Rectal smooth muscle tissue (tissue), 1 donor: Measurements from ENCODE around the gene ZMYND11.

Experiments used
- H3K27ac ChIP-seq: one replicate; pipeline ENCODE4 v1.7.0; 2013; ENCODE audit warnings: low read depth, low read length, inconsistent platforms
- H3K27me3 ChIP-seq: one replicate; pipeline ENCODE4 v1.7.0; 2013; ENCODE audit warnings: low read length; ENCODE audit not compliant: control insufficient read depth, insufficient read depth
- H3K36me3 ChIP-seq: one replicate; pipeline ENCODE4 v1.7.0; 2013; ENCODE audit warnings: low read length; ENCODE audit not compliant: control insufficient read depth, insufficient read depth
- H3K4me1 ChIP-seq: one replicate; pipeline ENCODE4 v1.7.0; 2013; ENCODE audit warnings: low read length; ENCODE audit not compliant: control insufficient read depth, insufficient read depth
- H3K4me3 ChIP-seq: one replicate; pipeline ENCODE4 v1.7.0; 2013; ENCODE audit warnings: low read length
- H3K9ac ChIP-seq: one replicate; pipeline ENCODE4 v1.7.0; 2013; ENCODE audit warnings: low read length

Gene ZMYND11

DNA sequence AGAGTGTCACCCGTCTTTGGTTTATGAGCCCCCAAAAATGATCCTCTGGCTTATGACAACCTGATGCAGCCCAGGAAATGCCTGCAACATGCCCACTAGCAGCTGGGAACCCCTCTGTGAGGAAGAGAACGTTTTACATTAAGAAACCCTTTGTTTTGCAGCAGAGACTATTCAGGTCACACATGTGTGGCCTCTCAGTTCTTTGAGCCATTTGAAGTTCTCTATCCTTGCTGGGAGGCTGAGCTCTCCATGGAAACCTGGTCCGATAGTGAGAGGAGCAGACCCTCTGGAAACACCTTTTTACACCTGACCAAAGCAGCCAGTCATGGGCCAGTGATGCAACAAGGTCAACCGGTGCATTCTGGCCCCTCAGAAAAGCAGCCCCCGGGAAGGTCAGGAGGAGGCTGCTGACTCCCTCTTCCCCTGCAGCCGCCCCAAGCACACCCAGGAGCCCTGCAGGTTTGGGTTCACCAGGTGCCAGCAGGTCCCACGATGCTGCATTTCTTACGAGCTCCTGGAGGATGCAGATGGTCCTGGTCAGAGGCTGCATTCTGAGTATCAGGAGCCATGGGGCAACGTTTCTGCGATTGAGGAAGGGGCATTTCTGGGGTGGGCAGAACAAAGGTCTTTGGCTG, 134.3 kb downstream of the ZMYND11 start:
- H3K27ac ChIP-seq: no peak overlapping the region
- H3K27me3 ChIP-seq: no peaks in the 10 kb centered on the region
- H3K4me3 ChIP-seq: no peak overlapping the region
- H3K36me3 ChIP-seq: no peaks in the 10 kb centered on the region
- H3K4me1 ChIP-seq: no peaks in the 10 kb centered on the region
- no peak overlapping the region for H3K9ac ChIP-seq

DNA sequence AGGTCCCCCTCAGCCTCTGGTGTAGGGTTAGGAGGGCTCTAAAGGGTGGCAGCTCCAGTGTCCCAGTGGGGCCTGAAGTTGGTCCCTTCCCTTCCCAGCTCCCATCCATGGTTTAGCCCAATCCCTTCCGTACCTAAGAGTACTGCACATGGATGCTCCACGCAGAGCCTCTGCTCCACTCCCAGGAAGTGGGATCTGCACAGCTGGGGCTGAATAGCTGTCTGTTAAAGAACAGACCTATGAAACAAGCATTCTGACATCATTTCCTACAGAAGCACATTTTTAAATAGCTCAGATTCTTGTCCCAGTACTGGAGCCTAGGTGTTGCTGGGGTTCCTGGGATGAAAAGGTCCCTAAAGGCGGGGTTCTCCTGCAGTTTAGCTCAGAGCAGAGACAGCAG, 135.9 kb downstream of the ZMYND11 start:
- Histone ChIP-seq H3K27ac (no peak overlapping the region), H3K4me3 (no peak overlapping the region), H3K9ac (no peak overlapping the region), H3K27me3 (no peaks in the 10 kb centered on the region), H3K4me1 (no peaks in the 10 kb centered on the region), H3K36me3 (peaks cover 3% of the 10 kb centered on the region)

DNA sequence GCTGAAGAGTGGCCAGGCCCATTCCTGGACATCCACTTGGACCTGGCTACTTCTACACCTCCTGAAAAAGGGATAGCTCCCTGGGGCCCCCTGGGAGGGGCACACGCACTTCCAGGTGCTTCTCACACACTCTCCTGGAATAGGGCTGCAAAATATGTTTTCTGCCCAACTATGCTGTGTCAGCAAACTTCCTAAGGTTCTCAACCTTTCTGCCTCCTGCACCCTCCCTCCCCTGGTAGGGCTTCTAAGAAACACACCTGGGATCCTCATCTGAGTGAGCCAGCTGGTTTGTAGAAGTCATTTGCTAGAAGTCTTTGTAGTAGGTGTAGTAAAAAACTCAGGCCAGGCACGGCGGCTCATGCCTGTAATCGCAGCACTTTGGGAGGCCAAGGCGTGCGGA, 136.5 kb downstream of the ZMYND11 start:
- H3K27me3 ChIP-seq: no peaks in the 10 kb centered on the region
- H3K36me3 ChIP-seq: peaks cover 3% of the 10 kb centered on the region
- H3K4me3 ChIP-seq: no peak overlapping the region
- no peak overlapping the region for H3K9ac ChIP-seq
- no peaks in the 10 kb centered on the region for H3K4me1 ChIP-seq
- no peak overlapping the region for H3K27ac ChIP-seq

DNA sequence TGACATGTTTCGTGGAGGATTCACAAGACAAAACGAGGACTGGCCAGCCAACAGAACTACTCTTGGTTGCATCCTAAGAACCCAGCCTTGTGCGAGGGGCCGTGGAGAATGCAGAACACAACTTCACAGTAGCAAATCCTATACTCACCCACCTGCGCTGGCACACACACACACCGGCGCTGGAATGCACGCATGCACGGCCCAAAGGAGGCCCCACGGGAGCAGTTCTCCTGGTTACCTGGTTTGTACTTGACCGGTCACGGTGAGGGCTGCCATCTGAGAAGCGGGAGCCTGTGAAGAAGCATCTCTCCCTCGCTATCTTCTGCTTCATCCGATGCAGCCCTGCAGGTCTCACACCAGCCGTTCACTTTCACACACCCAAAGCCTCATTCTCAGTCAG, 137.8 kb downstream of the ZMYND11 start:
- Histone ChIP-seq H3K4me1 (no peaks in the 10 kb centered on the region), H3K36me3 (peaks cover 7% of the 10 kb centered on the region), H3K4me3 (no peak overlapping the region), H3K27me3 (no peaks in the 10 kb centered on the region), H3K9ac (no peak overlapping the region), H3K27ac (no peak overlapping the region)

DNA sequence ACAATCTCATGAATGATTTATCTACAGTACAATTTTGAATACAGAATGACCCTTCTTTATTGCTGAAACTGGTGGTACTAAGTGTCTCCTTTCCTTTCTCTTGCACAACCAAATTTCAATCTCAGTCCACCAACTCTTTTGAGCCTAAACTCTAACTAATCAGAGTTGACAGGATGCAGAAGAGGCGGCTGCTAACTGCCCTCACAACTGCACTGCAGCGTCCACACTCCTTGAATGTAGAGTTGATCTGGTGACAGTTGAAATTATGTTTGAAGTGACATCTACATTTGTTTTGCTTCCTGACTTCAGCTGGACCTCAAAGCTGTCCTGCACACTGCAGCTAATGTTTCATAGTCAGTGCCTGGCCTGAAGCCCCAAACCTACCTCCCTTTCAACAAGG, 139.6 kb downstream of the ZMYND11 start:
- no peak overlapping the region for H3K9ac ChIP-seq
- H3K36me3 ChIP-seq: peaks cover 7% of the 10 kb centered on the region
- no peak overlapping the region for H3K27ac ChIP-seq
- no peaks in the 10 kb centered on the region for H3K4me1 ChIP-seq
- H3K4me3 ChIP-seq: no peak overlapping the region
- no peaks in the 10 kb centered on the region for H3K27me3 ChIP-seq

DNA sequence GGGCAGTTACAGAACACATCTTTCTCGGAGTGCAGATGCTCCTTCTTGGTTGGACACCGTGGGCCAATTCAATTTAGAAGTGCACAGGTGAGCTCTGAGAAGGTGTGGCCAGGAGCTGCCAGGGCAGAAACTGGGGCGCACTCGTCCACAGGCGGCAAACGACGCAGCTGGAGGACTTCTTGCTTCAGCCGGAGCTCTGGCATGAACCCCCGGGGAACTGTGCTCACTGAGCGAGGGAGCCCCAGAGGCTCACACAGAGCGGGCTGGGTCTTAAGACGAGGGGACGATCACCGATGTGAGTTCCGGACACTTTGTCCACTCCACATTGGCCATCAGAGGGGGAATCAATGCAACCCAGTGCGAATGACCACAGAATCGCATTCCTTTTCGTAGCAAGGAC, 140.4 kb downstream of the ZMYND11 start:
- Histone ChIP-seq H3K4me3 (no peak overlapping the region), H3K9ac (no peak overlapping the region), H3K4me1 (no peaks in the 10 kb centered on the region), H3K27me3 (no peaks in the 10 kb centered on the region), H3K36me3 (peaks cover 7% of the 10 kb centered on the region), H3K27ac (no peak overlapping the region)

DNA sequence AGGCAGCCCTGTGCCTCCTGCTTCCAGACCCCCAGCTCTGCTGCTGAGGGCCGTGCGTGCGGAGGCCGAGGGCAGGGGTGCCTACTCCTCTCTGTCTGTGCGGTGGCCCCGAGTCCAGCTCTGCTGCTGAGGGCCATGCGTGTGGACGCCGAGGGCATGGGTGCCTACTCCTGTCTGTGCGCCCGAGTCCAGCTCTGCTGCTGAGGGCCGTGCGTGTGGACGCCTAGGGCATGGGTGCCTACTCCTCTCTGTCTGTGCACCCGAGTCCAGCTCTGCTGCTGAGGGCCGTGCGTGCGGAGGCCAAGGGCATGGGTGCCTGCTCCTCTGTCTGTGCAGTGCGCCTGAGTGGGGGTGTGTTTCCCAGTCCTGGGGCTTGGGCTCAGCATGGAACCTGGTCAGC, 142.7 kb downstream of the ZMYND11 start:
- Histone ChIP-seq H3K27me3 (no peaks in the 10 kb centered on the region), H3K4me3 (no peak overlapping the region), H3K9ac (no peak overlapping the region), H3K36me3 (peaks cover 14% of the 10 kb centered on the region), H3K4me1 (no peaks in the 10 kb centered on the region), H3K27ac (no peak overlapping the region)

DNA sequence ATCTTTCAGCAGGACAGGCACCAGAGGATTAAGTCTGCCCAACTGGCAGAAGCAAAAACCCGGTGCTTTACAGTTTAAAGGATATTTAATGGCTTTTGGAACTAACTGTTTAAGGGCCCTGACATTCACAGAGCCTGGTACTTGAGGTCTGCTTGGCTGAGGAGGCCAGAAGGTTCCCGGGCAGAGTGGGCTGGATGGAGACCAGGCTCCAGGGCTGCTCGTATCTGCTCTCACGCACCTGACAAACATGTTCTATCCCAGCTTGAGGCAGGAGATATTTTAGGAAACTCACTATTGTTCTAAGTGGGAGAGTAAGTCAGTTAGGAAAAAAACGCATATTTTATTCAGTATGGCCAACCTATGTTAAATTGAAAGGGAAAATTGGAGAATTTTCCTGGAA, 143.5 kb downstream of the ZMYND11 start:
- Histone ChIP-seq H3K36me3 (peaks cover 17% of the 10 kb centered on the region), H3K27me3 (no peaks in the 10 kb centered on the region), H3K9ac (no peak overlapping the region), H3K4me3 (no peak overlapping the region), H3K4me1 (no peaks in the 10 kb centered on the region), H3K27ac (no peak overlapping the region)

DNA sequence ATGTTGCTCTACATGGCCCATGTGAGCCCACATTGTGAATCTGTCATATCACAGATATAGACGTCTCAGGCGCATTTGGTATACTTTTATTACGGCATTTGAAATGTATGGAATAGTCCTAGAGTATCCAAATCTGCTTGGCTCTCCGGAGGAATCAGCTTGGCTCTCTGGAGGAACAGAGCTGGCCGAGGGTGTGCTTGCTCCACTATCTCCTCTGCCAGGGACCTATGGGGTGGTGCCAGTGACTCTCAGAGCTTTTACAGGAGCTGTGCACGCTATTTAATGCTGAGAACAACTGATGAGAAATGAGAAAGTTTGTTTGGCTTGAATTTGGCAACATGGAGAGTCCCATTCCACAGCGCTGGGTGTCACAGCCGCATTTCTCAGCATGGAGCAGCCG, 144.0 kb downstream of the ZMYND11 start:
- Histone ChIP-seq H3K27ac (no peak overlapping the region), H3K4me1 (no peaks in the 10 kb centered on the region), H3K27me3 (no peaks in the 10 kb centered on the region), H3K36me3 (peaks cover 21% of the 10 kb centered on the region), H3K9ac (no peak overlapping the region), H3K4me3 (no peak overlapping the region)

DNA sequence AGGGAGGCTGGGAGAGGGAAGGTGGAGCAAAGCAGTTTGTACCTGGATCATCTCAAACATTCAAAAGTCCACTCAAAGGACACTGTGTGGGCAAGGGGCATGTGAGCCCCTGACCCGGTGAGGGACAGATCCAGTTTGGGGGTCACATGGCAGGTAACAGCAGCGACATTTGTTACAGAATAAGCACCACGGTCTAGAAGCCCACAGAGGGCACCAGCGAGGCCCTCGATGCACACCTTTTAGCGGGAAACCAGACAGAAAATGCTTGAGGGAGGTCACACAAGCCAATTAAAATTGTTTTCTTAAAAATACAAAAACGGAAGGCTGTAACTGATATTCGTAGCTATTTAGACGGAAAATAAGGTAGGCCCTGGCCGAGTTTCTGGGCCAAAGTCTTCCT, 144.4 kb downstream of the ZMYND11 start:
- H3K27ac ChIP-seq: no peak overlapping the region
- peaks cover 21% of the 10 kb centered on the region for H3K36me3 ChIP-seq
- H3K27me3 ChIP-seq: no peaks in the 10 kb centered on the region
- no peak overlapping the region for H3K9ac ChIP-seq
- H3K4me3 ChIP-seq: no peak overlapping the region
- H3K4me1 ChIP-seq: no peaks in the 10 kb centered on the region

DNA sequence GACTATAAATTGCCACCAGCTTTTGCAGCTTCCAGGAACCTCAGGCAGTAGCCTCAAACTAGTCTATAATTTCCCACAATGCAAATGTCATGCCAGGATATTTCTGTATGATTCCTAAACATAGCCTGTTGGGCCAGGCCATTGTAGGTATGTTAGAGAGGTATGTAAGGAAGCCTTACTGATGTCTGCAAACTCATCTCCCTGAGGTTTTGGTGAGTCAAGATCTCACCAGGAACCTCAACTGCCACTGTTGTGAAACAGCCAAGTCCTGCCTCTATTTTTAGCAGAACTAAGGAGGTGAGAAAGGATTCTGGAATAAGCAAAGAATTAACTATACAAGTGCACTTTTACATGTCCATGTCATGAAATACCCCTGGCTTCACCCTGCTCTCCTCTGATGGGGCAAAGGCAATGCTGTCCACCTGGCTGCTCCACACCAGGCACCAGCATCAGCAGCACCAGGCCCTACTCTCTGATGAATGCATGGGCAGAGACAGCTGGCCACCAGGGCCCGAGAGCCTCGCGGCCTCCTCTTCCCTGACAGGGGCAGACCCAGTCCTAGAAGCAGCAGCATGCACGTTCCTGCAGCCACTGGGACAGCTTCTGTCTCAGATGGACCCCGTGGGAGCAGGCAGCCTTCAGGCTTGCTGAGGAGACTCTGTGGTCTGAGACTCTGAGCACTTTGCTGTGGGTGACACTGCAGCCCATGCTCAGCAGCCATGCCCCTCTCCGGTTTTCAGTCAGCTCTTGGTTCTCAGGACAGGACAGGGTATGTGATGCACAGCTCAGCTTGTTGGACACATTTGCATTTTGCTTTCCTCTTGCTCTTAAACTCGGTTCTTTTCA, 147.3 kb downstream of the ZMYND11 start:
- Histone ChIP-seq H3K36me3 (peaks cover 21% of the 10 kb centered on the region), H3K9ac (no peak overlapping the region), H3K27me3 (no peaks in the 10 kb centered on the region), H3K27ac (no peak overlapping the region), H3K4me1 (peaks cover 3% of the 10 kb centered on the region), H3K4me3 (no peak overlapping the region)

DNA sequence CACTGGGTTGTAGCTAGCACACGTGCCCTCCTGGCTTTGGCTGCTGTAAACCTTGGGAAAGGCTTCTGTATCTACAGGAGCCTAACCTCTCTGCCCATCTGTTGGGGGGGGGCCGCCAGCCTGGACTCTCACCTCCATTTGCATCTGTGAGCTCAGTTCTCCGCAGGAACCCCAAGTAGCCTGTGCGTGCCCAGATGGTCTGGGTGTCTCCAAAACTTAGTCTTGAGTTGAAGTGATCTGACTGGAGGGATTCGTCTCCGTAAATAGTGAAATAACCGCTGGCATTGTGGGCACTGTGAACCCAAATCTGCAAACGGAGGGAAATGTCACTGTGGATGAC, 147.9 kb downstream of the ZMYND11 start:
- H3K4me3 ChIP-seq: no peak overlapping the region
- H3K27me3 ChIP-seq: no peaks in the 10 kb centered on the region
- peaks cover 3% of the 10 kb centered on the region for H3K4me1 ChIP-seq
- peaks cover 21% of the 10 kb centered on the region for H3K36me3 ChIP-seq
- no peak overlapping the region for H3K27ac ChIP-seq
- no peak overlapping the region for H3K9ac ChIP-seq

DNA sequence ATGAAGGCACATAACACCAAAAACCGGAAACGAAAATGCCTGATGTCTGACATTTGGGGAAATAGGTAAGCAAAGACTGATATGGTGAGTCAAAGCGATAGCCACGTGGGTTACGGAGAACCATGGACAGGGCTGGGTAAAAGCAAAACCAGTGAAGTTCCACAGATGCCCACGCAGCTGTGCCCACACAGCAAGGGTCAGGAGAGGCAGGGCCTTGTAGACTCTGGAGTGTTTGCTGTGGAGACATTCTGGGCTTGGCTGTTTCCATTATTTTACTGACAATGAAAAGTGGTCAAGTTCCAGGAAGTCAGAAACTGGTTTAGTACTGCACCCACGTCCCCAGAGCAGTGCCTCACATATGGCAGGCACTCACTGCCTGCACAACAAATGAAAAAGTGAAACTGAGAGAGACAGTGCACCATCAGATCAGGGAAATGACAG, 148.7 kb downstream of the ZMYND11 start:
- no peak overlapping the region for H3K4me3 ChIP-seq
- H3K27me3 ChIP-seq: no peaks in the 10 kb centered on the region
- no peak overlapping the region for H3K9ac ChIP-seq
- no peak overlapping the region for H3K27ac ChIP-seq
- peaks cover 21% of the 10 kb centered on the region for H3K36me3 ChIP-seq
- H3K4me1 ChIP-seq: peaks cover 3% of the 10 kb centered on the region
